Skeletal muscle satellite cell (primary cell): ENCODE results near the gene ARHGAP19.
A peak's percentile ranks its signal among the peaks of the same experiment; 100 is the strongest.
"Not testable (repeated sequence)": the region's sequence is repeated elsewhere in the genome, so short reads cannot be mapped to it uniquely, and the experiment has no call there.

Source experiments
- H3K27me3 ChIP-seq: 2 replicates; pipeline ENCODE4 v1.7.0; 2013; ENCODE audit warnings: low read length; ENCODE audit not compliant: control insufficient read depth, insufficient read depth
- H3K36me3 ChIP-seq: 2 replicates; pipeline ENCODE4 v1.7.0; 2013; ENCODE audit warnings: mild to moderate bottlenecking, control low read depth, low read length; ENCODE audit not compliant: insufficient read depth
- H3K4me1 ChIP-seq: 2 replicates; pipeline ENCODE4 v1.7.0; 2013; ENCODE audit warnings: low read length; ENCODE audit not compliant: control insufficient read depth, insufficient read depth
- H3K4me2 ChIP-seq: 2 replicates; pipeline ENCODE4 v1.7.0; 2013; ENCODE audit warnings: mild to moderate bottlenecking, low read length
- H3K4me3 ChIP-seq: 2 replicates; pipeline ENCODE4 v1.7.0; 2013; ENCODE audit warnings: low read length
- H3K9ac ChIP-seq: 2 replicates; pipeline ENCODE4 v1.7.0; 2013; ENCODE audit warnings: mild to moderate bottlenecking, low read depth, low read length, moderate library complexity
- H3K9me3 ChIP-seq: replicated peaks from 2 replicates; pipeline ENCODE4 v1.7.0; 2013; ENCODE audit warnings: mild to moderate bottlenecking, control low read depth, low read length

The ARHGAP19 gene

DNA sequence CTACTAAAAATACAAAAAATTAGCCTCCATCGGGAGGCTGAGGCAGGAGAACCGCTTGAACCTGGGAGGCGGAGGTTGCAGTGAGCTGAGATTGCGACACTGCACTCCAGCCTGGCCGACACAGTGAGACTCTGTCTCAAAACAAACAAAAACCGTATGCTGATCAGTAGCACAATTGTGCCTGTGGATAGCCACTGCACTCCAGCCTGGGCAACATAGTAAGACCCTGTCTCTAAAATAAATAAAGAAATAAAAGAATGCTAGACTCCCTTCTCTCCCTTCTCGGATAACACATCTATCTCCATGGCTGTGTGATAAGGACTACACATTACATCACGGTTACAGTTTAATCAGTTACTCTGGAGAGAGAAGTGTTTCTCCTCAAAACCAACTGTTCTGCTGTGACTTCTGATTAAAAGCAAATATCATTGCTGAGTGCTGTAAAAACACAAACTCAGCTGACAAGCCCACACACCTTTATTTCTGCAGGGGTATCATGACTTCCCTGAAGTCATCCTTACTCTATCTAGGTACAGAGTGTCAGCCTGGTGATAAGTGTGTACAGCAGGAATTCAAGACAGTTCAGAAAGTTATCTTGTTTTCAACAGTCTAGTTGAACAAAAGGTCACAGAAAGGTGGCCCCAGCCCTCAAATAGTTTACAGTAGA, 5.3 kb upstream of the ARHGAP19 start:
- H3K27me3 ChIP-seq, result no peaks in the 10 kb centered on the region
- peaks cover 9% of the 10 kb centered on the region for H3K4me1 ChIP-seq
- H3K4me3 ChIP-seq, result no peak overlapping the region
- H3K36me3 ChIP-seq, result no peaks in the 10 kb centered on the region
- H3K4me2 ChIP-seq, result no peak overlapping the region
- H3K9ac ChIP-seq, result no peak overlapping the region
- H3K9me3 ChIP-seq, result no peaks in the 10 kb centered on the region

DNA sequence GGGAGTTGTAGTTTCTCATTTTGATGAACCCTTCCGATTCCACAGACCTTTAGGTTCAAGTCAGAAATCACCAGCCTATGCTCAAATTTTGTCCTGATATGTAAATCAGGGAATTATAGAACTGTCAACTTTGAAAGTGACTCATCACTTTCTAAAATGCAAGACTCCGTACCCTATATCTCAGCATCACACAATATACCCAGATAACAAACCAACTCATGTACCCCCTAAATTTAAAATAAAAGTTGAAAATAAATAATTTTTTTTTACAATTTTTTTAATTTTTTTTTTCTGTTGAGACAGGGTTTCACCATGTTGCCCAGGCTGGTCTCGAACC, 393 bp upstream of the ARHGAP19 start:
- no peak overlapping the region for H3K4me3 ChIP-seq
- no peak overlapping the region for H3K9ac ChIP-seq
- H3K9me3 ChIP-seq, result no peaks in the 10 kb centered on the region

DNA sequence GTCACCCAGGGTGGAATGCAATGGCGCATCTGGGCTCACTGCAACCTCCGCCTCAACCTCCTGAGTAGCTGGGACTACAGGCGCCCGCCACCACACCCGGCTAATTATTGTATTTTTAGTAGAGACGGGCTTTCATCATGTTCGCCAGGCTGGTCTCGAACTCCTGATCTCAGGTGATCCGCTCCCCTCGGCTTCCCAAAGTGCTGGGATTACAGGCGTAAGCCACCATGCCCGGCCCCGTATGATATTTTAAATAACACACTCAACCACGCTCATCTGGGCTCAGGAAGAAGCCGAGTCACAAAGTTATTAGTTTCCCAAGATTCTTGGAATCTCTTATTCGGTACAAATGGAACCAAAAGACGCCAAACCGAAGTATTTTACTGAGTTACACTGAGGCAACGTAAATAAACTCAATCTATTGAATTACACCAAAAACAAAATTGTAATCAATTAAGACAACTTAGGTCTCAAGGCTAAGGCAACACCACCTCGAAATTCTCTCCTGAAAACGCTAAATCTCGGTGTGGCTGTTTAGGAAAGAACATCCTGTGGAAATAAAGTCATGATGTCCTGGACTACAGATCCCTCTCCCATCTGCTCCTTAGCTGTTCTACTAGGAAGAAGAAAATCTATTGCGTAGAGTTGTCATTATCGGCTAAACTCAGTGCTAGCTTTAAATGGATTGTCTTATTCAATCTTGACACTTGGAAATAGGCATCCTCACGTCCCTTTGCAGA, 910 bp downstream of the ARHGAP19 start:
- peaks cover 5% of the 10 kb centered on the region for H3K4me1 ChIP-seq
- peak overlapping the region; percentile 91 for H3K9ac ChIP-seq
- no peaks in the 10 kb centered on the region for H3K36me3 ChIP-seq
- no peaks in the 10 kb centered on the region for H3K27me3 ChIP-seq
- H3K9me3 ChIP-seq, result no peaks in the 10 kb centered on the region
- peak overlapping the region; percentile 86 for H3K4me3 ChIP-seq
- peak overlapping the region; percentile 86 for H3K4me2 ChIP-seq

More for the DNA sequence above, 393 bp upstream of the ARHGAP19 start:
- peaks cover 7% of the 10 kb centered on the region for H3K4me1 ChIP-seq
- H3K27me3 ChIP-seq, result no peaks in the 10 kb centered on the region
- no peaks in the 10 kb centered on the region for H3K36me3 ChIP-seq
- peak overlapping the region; percentile 72 for H3K4me2 ChIP-seq

DNA sequence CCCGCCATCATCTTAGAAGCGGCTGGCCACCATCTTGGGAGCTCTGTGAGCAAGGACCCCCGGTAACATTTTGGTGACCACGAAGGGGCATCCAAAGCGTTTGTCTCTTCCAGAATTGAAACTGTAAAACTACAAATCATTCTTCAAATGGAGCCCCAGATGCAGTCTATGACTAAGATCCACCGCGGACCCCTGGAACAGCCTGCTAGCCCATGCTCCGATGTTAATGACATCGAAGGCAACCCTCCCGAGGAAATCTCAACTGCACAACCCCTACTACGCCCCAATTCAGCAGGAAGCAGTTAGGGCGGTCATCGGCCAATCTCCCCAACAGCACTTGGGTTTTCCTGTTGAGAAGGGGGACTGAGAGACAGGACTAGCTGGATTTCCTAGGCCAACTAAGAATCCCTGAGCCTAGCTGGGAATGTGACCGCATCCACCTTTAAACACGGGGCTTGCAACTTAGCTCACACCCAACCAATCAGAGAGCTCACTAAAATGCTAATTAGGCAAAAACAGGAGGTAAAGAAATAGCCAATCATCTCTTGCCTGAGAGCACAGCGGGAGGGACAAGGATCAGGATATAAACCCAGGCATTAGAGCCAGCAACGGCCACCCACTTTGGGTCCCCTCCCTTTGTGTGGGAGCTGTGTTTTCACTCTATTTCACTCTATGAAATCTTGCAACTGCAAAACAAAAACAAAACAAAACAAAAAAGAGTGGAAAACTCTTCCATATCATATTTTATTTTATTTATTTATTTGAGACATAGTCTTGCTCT, 1.7 kb downstream of the ARHGAP19 start:
- Histone ChIP-seq H3K4me3 (peak overlapping the region; percentile 86), H3K9ac (peak overlapping the region; percentile 91), H3K4me2 (peak overlapping the region; percentile 86)
- not testable (repeated sequence) for H3K36me3 ChIP-seq, H3K4me1 ChIP-seq, H3K27me3 ChIP-seq, H3K9me3 ChIP-seq

DNA sequence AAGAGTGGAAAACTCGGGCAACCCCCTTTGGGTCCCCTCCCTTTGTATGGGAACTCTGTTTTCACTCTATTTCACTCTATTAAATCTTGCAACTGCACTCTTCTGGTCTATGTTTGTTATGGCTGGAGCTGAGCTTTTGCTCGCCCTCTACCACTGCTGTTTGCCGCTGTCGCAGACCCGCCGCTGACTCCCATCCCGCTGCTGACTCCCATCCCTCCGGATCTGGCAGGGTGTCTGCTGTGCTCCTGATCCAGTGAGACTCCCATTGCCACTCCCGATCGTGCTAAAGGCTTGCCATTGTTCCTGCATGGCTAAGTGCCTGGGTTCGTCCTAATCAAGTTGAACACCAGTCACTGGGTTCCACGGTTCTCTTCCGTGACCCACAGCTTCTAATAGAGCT, 2.4 kb downstream of the ARHGAP19 start:
- not testable (repeated sequence) for H3K9ac ChIP-seq, H3K4me3 ChIP-seq, H3K4me1 ChIP-seq, H3K4me2 ChIP-seq, H3K27me3 ChIP-seq, H3K36me3 ChIP-seq, H3K9me3 ChIP-seq

DNA sequence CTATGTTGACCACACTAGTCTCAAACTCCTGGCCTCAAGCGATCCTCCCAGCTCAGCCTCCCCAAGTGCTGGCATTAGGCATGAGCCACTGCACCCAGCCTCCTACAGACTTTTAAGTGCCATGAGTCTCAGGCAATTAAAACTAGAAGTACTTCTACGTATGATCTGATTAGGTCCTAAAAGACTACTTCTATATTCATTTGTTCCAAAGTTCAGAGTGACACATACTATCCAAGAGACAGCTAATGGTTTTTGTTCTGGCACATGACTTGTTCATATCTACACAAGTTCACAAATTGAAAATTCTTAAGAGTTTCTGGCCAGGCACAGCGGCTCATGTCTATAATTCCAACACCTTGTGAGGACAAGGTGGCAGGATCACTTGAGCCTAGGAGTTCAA, 11.7 kb downstream of the ARHGAP19 start:
- Histone ChIP-seq H3K4me1 (peaks cover 19% of the 10 kb centered on the region), H3K9ac (no peak overlapping the region), H3K36me3 (no peaks in the 10 kb centered on the region), H3K4me2 (no peak overlapping the region), H3K27me3 (no peaks in the 10 kb centered on the region), H3K4me3 (no peak overlapping the region), H3K9me3 (no peaks in the 10 kb centered on the region)

DNA sequence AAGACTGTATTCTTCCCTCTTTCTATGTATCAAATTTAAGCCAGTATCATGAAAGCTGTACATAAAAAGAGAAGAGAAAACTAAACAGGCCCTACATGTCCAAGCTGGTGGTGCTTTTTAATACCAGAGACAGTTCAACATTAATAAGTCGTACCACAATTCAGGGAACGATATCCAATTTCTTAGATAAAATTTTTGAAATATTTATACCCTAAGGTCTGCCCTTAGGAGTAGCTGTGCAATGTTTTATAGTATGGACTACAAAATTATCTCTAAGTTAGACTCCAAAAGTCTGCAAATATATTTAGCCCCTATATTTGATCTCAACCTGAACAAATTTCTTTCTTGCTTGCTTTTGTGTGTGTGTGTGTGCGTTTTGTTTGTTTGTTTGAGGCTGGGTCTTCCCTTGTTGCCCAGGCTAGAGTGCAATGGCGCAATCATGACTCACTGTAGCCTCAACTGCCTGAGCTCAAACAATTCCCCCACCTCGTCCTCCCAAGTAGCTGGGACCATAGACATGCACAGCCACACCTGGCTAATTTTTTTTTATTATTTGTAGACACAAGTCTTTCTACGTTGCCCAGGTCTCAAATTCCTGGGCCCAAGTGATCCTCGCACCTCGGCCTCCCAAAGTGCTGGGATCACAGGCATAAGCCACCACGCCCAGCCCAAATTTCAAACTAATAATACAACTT, 13.2 kb downstream of the ARHGAP19 start:
- H3K4me1 ChIP-seq, result peaks cover 22% of the 10 kb centered on the region
- no peaks in the 10 kb centered on the region for H3K27me3 ChIP-seq
- no peaks in the 10 kb centered on the region for H3K36me3 ChIP-seq
- no peaks in the 10 kb centered on the region for H3K9me3 ChIP-seq
- H3K4me2 ChIP-seq, result peak overlapping the region; percentile 65
- H3K9ac ChIP-seq, result peak overlapping the region; percentile 57
- H3K4me3 ChIP-seq, result no peak overlapping the region

DNA sequence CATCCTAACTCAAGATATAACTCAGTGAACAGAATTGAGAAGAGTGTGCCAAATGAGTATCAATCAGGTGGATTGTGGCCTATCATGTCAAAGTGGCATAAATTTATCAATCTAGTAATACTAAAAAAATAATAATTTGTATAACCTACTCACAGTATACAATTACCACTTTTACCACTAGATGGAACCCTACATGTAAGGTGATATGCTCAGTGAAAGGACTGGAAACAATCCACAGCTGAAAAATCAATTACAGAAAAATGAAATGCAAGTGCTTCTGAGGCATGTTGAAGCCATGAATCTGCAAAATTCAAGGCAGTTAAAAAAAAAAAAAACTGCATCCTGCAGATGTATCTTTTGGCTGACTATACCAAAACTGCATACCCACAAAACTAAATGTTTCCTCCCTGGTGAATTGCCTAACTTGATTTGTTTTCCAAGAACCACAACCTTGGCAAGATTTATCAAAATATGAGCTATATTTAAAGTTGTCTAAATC, 13.9 kb downstream of the ARHGAP19 start:
- H3K9me3 ChIP-seq, result no peaks in the 10 kb centered on the region
- no peak overlapping the region for H3K4me3 ChIP-seq
- peak overlapping the region; percentile 65 for H3K4me2 ChIP-seq
- H3K27me3 ChIP-seq, result no peaks in the 10 kb centered on the region
- no peaks in the 10 kb centered on the region for H3K36me3 ChIP-seq
- H3K9ac ChIP-seq, result peak overlapping the region; percentile 57
- H3K4me1 ChIP-seq, result peaks cover 22% of the 10 kb centered on the region

DNA sequence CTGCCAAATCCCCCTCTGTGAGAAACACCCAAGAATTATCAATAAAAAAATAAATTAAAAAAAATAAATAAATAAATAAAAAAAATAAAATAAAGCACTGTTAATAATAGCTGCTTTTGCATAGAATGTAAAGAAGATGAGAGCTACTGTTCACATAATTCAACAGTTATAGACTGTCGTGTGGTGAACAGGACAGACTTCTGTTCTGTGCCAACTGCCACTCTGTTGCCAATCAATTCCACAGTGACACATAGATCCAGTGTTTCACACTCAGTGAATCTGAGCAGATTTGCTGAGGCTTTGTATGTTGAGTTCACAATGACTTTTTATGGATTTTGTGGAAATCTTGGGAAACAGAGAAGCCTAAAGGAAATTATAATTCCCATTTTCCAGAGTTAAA, 14.9 kb downstream of the ARHGAP19 start:
- Histone ChIP-seq H3K9me3 (no peaks in the 10 kb centered on the region), H3K36me3 (no peaks in the 10 kb centered on the region), H3K4me2 (no peak overlapping the region), H3K9ac (no peak overlapping the region), H3K4me3 (no peak overlapping the region), H3K27me3 (no peaks in the 10 kb centered on the region), H3K4me1 (peaks cover 22% of the 10 kb centered on the region)

DNA sequence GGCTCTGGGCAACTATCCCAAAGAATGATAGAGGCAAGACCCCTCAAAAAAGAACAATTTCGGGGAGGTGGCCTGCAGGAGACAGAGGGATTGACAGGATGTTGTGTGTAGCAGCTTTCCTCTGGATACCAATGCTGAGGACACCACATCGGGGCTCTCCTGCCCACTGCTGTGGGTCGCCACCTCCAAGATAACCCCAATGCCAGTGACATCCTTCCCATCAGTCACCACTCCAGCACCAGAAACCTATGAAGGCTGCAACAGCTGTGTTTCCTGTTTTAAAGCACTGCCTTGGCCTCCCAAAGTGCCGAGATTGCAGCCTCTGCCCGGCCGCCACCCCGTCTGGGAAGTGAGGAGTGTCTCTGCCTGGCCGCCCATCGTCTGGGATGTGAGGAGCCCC, 17.6 kb downstream of the ARHGAP19 start:
- Histone ChIP-seq H3K36me3 (no peaks in the 10 kb centered on the region), H3K4me3 (no peak overlapping the region)

DNA sequence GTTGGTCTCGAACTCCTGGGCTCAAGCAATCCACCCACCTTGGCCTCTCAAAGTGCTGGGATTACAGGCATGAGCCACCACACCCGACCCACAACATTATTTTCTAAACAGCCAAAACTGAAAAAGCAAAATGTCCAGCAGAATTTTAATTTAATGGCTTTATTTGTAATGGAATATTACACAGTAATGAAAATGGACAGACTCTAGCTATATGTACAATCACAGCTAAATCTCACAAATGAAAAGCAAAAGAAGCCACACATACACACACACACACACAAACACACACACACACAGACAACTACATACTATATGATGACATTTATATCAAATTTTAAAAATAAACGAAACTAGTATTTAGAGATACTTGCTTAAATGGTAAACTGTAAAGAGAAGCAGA, 18.7 kb downstream of the ARHGAP19 start:
- Histone ChIP-seq H3K27me3 (no peaks in the 10 kb centered on the region), H3K4me3 (no peak overlapping the region), H3K36me3 (no peaks in the 10 kb centered on the region), H3K9me3 (no peaks in the 10 kb centered on the region), H3K4me1 (peaks cover 15% of the 10 kb centered on the region), H3K4me2 (no peak overlapping the region), H3K9ac (no peak overlapping the region)

More for the DNA sequence above, 17.6 kb downstream of the ARHGAP19 start:
- H3K9me3 ChIP-seq, result no peaks in the 10 kb centered on the region
- peaks cover 24% of the 10 kb centered on the region for H3K4me1 ChIP-seq
- H3K9ac ChIP-seq, result no peak overlapping the region
- no peak overlapping the region for H3K4me2 ChIP-seq
- no peaks in the 10 kb centered on the region for H3K27me3 ChIP-seq
